HEK293T (cell line): Measurements from ENCODE around the gene CTNNA2.
"Not testable (repeated sequence)": the region's sequence is repeated elsewhere in the genome, so short reads cannot be mapped to it uniquely, and the experiment has no call there.

Experiments used
- CTCF ChIA-PET: fragments of 350-600 bp; formaldehyde crosslinking; extraction: SDS; loops from one replicate; lab custom pipeline; 2021; ENCODE audit warnings: antibody characterized with exemption, inconsistent platforms; lab: Yijun Ruan, JAX
- POLR2A ChIA-PET: fragments of 350-600 bp; formaldehyde crosslinking; extraction: SDS; loops from one replicate; lab custom pipeline; 2020; ENCODE audit warnings: antibody characterized with exemption, inconsistent platforms; lab: Yijun Ruan, JAX
- DNase-seq: peaks from one replicate; pipeline ENCODE4 v3.0.0; 2012; ENCODE audit warnings: mixed read lengths; ENCODE audit errors: extremely low spot score
- ARNT ChIP-seq: fragments of 450-650 bp; IDR thresholded peaks from 2 replicates; pipeline ENCODE4 v1.6.1; 2017; ENCODE audit warnings: mild to moderate bottlenecking
- BHLHE40 ChIP-seq: fragments of 450-650 bp; IDR thresholded peaks from 2 replicates; pipeline ENCODE4 v1.6.1; 2016; ENCODE audit warnings: mild to moderate bottlenecking, moderate library complexity, borderline replicate concordance
- CTBP1 ChIP-seq: fragments of 450-650 bp; IDR thresholded peaks from 2 replicates; pipeline ENCODE4 v1.6.1; 2016; ENCODE audit warnings: borderline replicate concordance
- ELF4 ChIP-seq: fragments of 450-650 bp; IDR thresholded peaks from 2 replicates; pipeline ENCODE4 v1.6.1; 2017; ENCODE audit warnings: antibody characterized with exemption
- FOXA1 ChIP-seq: fragments of 450-650 bp; IDR thresholded peaks from 2 replicates; pipeline ENCODE4 v1.6.1; 2016; ENCODE audit warnings: mild to moderate bottlenecking
- FOXK2 ChIP-seq: fragments of 450-650 bp; IDR thresholded peaks from 2 replicates; pipeline ENCODE4 v1.6.1; 2016; ENCODE audit warnings: mild to moderate bottlenecking
- FOXM1 ChIP-seq: fragments of 450-650 bp; IDR thresholded peaks from 2 replicates; pipeline ENCODE4 v1.6.1; 2017; ENCODE audit warnings: mild to moderate bottlenecking, borderline replicate concordance
- HDGF ChIP-seq: fragments of 450-650 bp; IDR thresholded peaks from 2 replicates; pipeline ENCODE4 v1.6.1; 2017; ENCODE audit warnings: antibody characterized with exemption, borderline replicate concordance
- L3MBTL2 ChIP-seq: fragments of 450-650 bp; conservative IDR thresholded peaks from 2 replicates; pipeline ENCODE4 v1.6.1; 2016; ENCODE audit warnings: mild to moderate bottlenecking
- LEF1 ChIP-seq: fragments of 450-650 bp; IDR thresholded peaks from 2 replicates; pipeline ENCODE4 v1.6.1; 2017; ENCODE audit warnings: mild to moderate bottlenecking, borderline replicate concordance
- NFRKB ChIP-seq: fragments of 450-650 bp; IDR thresholded peaks from 2 replicates; pipeline ENCODE4 v1.6.1; 2016; ENCODE audit warnings: mild to moderate bottlenecking, moderate library complexity
- SP1 ChIP-seq: fragments of 450-650 bp; IDR thresholded peaks from 2 replicates; pipeline ENCODE4 v1.6.1; 2017
- SUZ12 ChIP-seq: fragments of 450-650 bp; IDR thresholded peaks from 2 replicates; pipeline ENCODE4 v1.6.1; 2016; ENCODE audit warnings: mild to moderate bottlenecking
- TARDBP ChIP-seq: fragments of 450-650 bp; IDR thresholded peaks from 2 replicates; pipeline ENCODE4 v1.6.1; 2016
- ZNF384 ChIP-seq: fragments of 450-650 bp; IDR thresholded peaks from 2 replicates; pipeline ENCODE4 v1.6.1; 2016
- TF ChIP-seq, protein P1 (sequence below): fragments of 450-650 bp; IDR thresholded peaks from 2 replicates; pipeline ENCODE4 v1.6.1; 2016

Gene CTNNA2

DNA sequence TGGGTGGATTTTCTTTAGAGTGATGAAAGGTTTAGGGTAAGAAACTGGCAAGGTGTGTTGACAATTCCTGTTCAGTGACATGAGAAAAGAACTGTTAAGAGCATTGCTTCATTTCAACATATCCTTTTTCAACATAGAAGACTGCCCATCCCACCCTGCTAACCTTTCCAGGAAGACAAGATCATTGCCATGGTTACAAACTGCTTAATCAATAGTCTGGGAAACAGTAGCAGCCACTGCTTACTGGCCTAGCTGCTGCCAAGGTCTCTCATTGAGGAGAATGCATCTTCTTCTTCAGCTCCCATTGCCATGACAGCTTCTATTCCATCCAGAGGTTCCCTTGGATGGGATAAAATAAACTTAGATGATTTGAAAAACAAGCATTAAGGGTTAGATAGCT lies 579.6 kb downstream of the CTNNA2 start:
- no peak for DNase-seq
- no peak for TF ChIP-seq CTBP1
- no peak for TF ChIP-seq FOXM1
- no peak for TF ChIP-seq LEF1
- no peak for TF ChIP-seq L3MBTL2
- no peak for TF ChIP-seq ZNF384
- no peak for TF ChIP-seq ARNT
- TF ChIP-seq FOXA1 = no peak
- TF ChIP-seq BHLHE40 = no peak
- TF ChIP-seq TARDBP = no peak
- TF ChIP-seq SP1 = no peak
- TF ChIP-seq, protein P1, sequence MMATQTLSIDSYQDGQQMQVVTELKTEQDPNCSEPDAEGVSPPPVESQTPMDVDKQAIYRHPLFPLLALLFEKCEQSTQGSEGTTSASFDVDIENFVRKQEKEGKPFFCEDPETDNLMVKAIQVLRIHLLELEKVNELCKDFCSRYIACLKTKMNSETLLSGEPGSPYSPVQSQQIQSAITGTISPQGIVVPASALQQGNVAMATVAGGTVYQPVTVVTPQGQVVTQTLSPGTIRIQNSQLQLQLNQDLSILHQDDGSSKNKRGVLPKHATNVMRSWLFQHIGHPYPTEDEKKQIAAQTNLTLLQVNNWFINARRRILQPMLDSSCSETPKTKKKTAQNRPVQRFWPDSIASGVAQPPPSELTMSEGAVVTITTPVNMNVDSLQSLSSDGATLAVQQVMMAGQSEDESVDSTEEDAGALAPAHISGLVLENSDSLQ = no peak
- no peak for TF ChIP-seq NFRKB
- TF ChIP-seq HDGF = no peak
- no peak for TF ChIP-seq FOXK2
- TF ChIP-seq SUZ12 = no peak
- TF ChIP-seq ELF4 = no peak
- POLR2A ChIA-PET = no interaction called here
- CTCF ChIA-PET = no interaction called here

DNA sequence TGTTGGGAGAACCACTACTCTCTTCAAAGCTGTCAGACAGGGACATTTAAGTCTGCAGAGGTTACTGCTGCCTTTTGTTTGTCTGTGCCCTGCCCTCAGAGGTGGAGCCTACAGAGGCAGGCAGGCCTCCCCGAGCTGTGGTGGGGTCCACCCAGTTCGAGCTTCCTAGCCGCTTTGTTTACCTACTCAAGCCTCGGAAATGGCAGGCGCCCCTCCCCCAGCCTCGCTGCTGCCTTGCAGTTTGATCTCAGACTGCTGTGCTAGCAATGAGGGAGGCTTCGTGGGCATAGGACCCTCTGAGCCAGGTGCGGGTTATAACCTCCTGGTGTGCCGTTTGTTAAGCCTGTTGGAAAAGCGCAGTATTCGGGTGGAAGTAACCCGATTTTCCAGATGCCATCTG lies 585.7 kb downstream of the CTNNA2 start:
- CTCF ChIA-PET, POLR2A ChIA-PET, DNase-seq: not testable (repeated sequence)

DNA sequence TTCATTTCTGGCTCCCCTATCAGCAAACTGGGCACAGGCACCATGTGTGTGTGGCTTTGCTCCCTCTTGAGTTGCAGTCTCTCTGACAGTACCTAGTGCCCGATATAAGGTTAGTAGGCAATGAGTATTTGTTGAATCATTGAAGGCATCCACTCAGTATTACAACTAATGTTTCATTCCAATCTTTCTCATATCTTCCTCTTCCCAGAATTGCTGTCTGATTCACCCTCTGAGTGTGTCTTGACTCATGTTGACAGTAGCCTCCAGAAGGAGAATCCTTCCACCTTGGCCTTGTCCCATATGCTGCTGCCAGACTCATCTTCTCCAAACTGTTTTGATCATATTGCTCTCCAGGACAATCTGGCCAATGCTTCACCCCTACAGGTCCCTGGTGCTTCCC lies 589.2 kb downstream of the CTNNA2 start:
- TF ChIP-seq LEF1 = no peak
- no peak for TF ChIP-seq NFRKB
- TF ChIP-seq ELF4 = no peak
- TF ChIP-seq, protein P1 = no peak
- no peak for TF ChIP-seq L3MBTL2
- TF ChIP-seq FOXM1 = no peak
- no peak for TF ChIP-seq CTBP1
- no peak for TF ChIP-seq ARNT
- no peak for TF ChIP-seq SP1
- TF ChIP-seq FOXK2 = no peak
- TF ChIP-seq FOXA1 = no peak
- no peak for TF ChIP-seq TARDBP
- no peak for DNase-seq
- ChIA-PET CTCF (no interaction called here), POLR2A (no interaction called here)

DNA sequence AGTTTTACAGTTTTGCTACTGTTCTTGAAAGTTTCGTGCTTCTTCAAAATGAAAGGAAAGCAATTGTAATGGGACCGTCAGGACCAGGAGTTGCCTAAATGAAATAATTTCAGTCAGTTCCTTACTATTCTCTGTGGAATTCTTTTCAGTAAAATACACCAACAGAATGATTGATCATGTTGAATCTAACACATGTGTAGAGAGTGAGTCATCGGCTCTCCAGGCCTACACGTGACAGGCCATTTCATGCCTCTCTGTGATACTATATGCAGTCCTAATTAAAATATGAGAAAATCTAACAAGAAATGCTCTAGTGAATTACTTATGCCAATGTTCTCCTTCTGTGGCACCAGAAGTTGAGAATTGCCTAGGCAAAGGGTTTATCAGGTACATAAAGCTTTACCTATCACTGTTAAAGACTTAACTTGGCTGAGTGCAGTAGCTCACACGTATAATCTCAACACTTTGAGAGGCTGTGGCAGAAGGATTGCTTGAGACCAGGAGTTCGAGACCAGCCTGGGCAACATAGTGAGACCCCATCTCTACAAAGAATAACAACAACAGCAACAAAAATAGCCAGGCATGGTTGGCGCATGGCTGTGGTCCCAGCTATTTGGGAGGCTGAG lies 592.3 kb downstream of the CTNNA2 start:
- TF ChIP-seq TARDBP = no peak
- TF ChIP-seq CTBP1 = no peak
- no peak for TF ChIP-seq LEF1
- no peak for TF ChIP-seq SP1
- no peak for TF ChIP-seq SUZ12
- TF ChIP-seq FOXA1 = no peak
- TF ChIP-seq HDGF = no peak
- TF ChIP-seq FOXM1 = no peak
- no peak for TF ChIP-seq FOXK2
- no peak for TF ChIP-seq ELF4
- no peak for TF ChIP-seq ARNT
- TF ChIP-seq ZNF384 = no peak
- TF ChIP-seq L3MBTL2 = no peak
- TF ChIP-seq NFRKB = no peak
- DNase-seq = no peak
- POLR2A ChIA-PET = no interaction called here
- CTCF ChIA-PET = no interaction called here

DNA sequence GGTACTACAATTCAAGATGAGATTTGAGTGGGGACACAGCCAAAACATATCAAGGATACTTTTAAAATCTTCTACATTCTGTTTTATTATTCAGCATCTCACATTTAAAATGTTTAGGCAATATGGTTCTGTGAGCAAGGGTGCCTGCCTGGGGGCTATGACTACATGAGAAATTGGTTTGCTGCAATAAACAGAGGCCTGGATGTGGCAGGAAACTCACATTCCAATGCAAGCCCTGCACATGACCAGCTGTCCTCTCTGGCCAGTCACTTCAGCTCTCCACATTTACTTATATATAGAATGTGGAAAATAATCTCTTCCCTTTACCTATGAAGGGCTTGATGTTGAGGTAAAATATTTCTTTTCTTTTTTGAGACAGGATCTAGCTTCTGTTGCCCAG lies 598.3 kb downstream of the CTNNA2 start:
- POLR2A ChIA-PET = no interaction called here
- TF ChIP-seq NFRKB = no peak
- no peak for TF ChIP-seq TARDBP
- no peak for TF ChIP-seq HDGF
- no peak for TF ChIP-seq L3MBTL2
- no peak for TF ChIP-seq FOXM1
- no peak for TF ChIP-seq FOXK2
- TF ChIP-seq ARNT = no peak
- TF ChIP-seq LEF1 = no peak
- no peak for TF ChIP-seq ELF4
- TF ChIP-seq, protein P1 = no peak
- TF ChIP-seq CTBP1 = no peak
- TF ChIP-seq SP1 = no peak
- TF ChIP-seq FOXA1 = no peak
- no peak for TF ChIP-seq BHLHE40
- TF ChIP-seq SUZ12 = no peak
- TF ChIP-seq ZNF384 = no peak
- no peak for DNase-seq
- CTCF ChIA-PET = no interaction called here

DNA sequence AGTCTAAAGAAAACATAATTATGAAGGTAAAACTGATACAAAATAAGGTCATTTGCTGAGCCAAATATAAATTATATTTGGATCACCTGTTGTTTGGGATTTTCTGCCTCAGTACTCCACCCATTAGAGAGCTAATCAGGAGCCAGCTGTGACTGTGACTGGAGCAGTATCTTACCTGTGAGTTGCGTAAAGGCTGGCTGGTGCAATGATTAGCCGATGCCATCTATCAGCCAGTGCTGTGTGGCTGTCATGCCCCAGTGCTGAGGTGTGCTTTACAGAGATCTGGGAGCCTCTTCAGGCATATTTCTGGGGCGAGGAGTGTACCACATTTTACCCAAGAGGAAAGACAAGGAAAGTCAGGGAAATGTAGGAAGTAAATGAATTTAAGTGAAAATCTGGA lies 599.9 kb downstream of the CTNNA2 start:
- TF ChIP-seq L3MBTL2 (no peak), FOXK2 (no peak), FOXM1 (no peak), BHLHE40 (no peak), CTBP1 (no peak), HDGF (no peak), ZNF384 (no peak), ELF4 (no peak), ARNT (no peak), NFRKB (no peak), SP1 (no peak), FOXA1 (no peak), LEF1 (no peak), TARDBP (no peak)
- TF ChIP-seq, protein P1 = no peak
- ChIA-PET CTCF (no interaction called here), POLR2A (no interaction called here)
- no peak for DNase-seq
